Lung microvascular endothelial cell (primary cell): Measurements from ENCODE around the gene HIRIP3. TPM values are rescaled to one million over a fixed set of nuclear protein-coding genes. Genes with fewer than 3 reads are reported as not detected.
A peak's percentile ranks its signal among the peaks of the same experiment; 100 is the strongest.
"Not testable (repeated sequence)": the region's sequence is repeated elsewhere in the genome, so short reads cannot be mapped to it uniquely, and the experiment has no call there.

Experiments used
- DNase-seq, 2 donors: peaks; one replicate each; pipeline versions ENCODE4 v3.0.0 to v3.0.0-alpha.2; 2010; ENCODE audit warnings: low read depth in 2 of 2
- total RNA-seq: library from RNA; depleted of rRNA; stranded (reverse); fragments of >200 nt; gene quantifications from 2 replicates; pipeline ENCODE4 v1.2.1, GENCODE V29; 2014

The HIRIP3 gene
- total RNA-seq, 1 donor from 2014 or later = 3.6 TPM

DNA sequence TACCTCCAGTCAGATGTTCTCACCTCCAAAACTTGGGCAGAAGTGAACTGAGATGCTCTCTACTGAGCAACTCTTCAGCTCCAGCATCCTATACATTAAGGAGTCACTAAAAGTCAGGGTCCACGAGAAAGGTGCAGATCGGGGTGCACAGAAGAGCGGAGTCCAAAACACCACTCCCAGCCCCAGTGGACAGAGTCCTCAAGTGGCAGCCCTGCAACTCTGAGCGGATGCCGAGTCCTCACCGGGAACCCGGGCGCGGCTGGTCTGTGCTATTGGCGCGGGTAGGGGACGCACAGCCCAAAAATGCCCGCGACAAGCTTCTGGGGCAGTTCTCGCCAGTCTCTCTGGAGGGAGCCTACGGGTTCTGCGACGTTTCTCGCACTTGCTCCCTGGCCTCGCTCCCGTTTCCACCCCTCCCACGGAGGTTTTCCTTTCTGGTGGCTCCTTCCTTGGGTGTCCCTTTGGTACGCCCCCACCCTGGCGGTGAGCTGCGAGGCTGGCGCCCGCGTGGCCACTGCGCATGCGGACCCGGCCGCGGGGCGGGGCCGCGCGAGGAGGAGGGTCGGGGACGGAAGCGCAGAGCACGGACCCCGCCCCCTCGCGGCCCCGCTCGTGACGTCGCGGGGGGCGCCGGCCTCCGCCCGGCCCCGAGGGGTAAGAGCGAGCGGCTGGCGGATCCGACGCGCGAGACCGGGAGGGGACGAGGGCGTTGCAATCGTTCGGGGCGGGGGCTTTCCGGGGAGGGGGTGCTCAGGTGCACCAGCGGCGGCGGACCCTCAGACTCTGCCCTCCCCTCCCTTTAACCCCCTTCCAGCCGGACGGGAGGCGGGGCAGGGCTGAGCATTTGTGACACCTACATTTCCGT lies 33.7 kb downstream of the HIRIP3 start, which contains the start of gene TMEM219:
TMEM219 (plus strand) TSS at position 601 of the 865 bp plus-strand sequence. CDS start 1,065 bp downstream, outside the sequence.
- DNase-seq = peak; percentile 87 to 90

DNA sequence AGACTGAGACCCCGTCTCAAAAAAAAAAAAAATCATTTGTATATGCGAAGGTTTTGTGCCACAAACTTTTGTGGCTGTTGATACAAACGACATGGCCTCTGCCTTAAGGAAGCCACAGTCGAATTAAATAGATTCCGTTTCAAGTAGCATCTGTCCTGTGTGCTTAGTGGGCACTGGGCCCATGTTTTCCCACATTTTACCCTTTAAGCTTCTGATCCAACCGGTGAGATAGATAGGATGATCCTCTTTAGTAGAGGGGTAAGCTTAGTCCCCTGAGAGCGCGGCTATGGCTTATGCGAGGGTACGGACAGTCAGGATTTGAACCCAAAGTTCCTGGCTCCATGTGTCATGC lies 34.3 kb downstream of the HIRIP3 start:
- DNase-seq = no peak

DNA sequence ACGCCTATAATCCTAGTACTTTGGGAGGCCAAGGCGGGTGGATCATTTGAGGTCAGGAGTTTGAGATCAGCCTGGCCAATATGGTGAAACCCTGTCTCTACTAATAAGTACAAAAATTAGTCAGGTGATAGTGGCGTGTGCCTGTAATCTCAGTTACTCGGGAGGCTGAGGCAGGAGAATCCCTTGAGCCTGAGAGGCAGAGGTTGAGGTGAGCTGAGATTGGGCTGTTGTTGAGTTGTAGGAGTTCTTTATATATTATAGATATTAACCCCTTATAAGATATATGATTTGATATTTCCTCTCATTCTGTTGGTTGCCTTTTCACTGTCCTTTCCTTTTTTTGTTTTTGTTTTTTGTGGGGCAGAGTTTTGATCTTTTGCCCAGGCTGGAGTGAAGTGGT lies 35.6 kb downstream of the HIRIP3 start:
- not testable (repeated sequence) for DNase-seq

DNA sequence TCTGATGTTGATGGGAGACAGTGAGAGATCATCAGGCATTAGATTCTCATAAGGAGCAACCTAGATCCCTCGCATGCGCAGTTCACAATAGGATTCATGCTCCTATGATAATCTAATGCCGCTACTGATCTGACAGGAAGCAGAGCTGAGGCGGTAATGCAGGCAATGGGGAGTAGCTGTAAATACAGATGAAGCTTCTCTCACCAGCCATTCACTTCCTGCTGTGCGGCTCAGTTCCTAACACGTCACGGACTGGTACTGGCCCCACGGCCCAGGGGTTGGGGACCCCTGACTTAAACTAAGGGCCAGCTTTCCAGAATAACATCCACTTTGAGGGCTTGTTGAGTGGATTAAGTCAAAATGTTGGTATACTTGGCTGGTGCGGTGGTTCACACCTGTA lies 36.1 kb downstream of the HIRIP3 start:
- no peak for DNase-seq

DNA sequence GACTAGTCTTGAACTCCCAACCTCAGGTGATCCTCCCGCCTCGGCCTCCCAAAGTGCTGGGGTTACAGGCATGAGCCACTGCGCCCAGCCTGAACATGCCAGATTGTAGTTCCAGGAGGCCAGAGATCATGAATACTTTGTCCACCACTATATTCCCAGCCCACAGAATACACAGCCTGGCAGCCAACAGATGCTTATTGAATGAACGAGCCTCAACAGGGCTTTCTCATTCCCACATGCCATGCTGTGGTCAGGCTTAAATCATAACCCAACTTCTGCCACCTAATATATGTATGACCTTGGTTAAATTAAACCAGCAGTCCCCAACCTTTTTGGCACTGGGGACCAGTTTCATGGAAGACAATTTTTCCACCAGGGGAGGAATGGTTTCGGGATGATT lies 36.7 kb downstream of the HIRIP3 start:
- no peak for DNase-seq

DNA sequence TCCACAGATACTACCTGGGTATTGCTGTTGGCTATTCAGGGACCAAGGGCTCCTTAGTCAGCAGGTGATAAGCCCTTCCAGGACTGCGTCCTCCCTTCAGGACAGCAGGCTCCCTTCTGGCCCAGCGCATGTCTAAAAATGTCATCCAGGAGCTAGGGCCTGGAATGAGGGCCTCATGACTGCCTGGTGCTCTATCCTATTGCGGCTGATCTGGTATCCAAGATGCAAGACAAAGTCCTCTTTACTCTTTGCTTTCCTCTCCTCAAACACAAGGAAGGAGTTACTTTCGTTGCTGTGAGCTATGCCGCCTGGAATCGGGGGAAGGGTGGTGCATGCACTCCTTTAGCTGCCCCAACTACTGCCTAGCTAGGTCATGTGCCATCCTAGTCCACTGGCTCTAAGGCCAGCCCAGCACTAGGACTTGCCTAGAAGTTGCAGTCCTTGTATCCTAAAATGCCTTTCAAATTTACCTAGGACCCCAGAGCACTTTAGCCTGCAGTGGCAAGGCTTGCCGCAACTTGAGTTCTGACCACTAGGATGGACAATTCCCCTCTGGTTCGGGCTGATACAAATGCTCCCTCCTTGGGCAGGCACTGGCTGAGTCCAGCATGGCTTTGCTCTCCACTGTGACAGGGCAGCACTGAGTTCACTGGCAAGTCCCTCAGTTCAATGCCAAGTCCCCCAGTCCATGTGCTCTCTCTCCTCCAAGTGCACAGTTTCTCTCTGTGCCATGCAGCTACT lies 43.6 kb downstream of the HIRIP3 start:
- no peak for DNase-seq

DNA sequence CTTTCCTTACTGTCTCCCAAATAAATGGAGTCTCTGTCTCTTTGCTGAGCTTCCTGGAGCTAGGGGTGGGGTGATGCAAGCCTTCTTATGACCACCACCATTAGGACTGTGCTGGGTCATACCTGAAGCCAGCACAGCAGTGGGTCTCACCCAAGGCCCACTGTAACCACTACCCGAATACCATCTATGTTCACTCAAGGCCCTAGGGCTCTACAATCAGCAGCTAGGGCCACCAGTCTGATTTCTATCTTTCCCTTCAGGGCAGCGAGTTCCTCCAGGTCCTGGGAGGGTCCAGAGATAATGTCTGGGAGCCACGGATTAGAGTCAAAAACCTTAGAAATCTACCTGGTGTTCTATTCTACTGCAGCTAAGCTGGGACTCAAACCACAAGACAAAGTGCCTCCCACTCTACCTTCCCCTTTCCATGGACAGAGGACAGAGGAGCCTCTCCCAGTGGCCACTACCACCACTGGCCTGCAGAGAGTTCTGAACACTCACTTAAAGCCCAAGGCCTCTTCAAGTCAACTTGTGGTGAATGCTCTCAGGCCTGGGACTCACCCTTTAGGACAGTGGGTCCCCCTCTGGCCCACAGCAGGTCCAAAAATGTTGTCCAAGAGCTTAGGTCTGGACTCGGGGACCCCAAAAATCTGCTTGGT lies 44.5 kb downstream of the HIRIP3 start:
- no peak for DNase-seq

DNA sequence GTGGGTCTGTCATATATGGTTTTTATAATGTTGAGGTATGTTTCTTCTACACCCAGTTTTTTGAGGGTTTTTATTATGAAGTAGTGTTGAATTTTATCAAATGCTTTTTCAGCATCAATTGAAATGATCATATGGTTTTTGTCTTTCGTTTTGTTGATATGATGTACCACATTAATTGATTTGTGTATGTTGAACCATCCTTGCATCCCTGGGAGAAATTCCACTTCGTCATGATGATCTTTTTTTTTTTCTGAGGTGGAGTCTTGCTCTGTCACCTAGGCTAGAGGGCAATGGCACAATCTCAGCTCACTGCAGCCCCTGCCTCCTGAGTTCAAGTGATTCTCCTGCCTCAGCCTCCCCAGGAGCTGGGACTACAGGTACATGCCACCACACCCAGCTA lies 47.5 kb downstream of the HIRIP3 start:
- no peak for DNase-seq

DNA sequence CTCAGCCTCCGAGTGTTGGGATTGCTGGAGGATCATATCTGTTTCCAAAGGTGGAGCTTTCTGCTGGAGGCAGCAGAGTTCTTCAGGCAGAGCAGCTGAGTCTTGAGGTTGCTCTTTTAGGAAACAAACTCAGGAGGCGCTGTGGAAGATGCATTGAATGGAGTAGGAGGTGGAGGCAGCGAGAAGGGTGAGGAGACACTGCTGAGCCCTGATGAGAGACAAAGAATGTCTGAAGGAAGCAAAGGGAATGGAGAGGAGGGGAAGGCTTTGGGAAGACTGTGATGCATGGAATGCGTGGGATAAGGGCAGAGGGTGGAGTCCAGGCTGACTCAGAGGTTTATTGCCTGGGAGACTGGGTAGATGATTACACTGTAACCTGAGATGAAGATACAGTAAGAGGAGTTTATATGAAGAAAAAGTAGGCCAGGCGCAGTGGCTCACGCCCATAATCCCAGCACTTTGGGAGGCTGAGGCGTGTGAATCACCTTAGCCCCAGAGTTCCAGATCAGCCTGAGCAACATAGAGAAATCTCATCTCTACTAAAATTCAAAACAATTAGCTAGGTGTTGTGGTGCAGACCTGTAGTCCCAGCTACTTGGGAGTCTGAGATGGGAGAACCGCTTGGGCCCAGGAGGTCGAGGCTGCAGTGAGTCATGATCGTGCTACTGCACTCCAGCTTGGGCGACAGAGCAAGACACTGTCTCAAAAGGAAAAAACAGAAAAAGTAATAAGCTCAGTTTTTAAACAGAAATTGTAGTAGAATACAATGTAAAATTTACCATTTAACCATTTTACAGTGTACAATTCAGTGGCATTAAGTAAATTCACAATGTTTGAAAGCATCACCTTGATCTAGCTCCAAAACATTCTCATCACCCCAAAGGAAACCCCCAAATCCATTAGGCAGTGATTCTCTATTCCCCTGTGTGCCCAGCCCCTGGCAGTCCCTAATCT lies 51.3 kb downstream of the HIRIP3 start:
- peak in 1 of 2 donors; percentile 75 for DNase-seq

Other genes starting within 250 kb of the HIRIP3 start
- not detected in 2 replicates for gene C16orf54, start 249.6 kb downstream of the HIRIP3 start, total RNA-seq
- not detected in 2 replicates for gene ZG16, start 217.4 kb downstream of the HIRIP3 start, total RNA-seq
- gene KIF22, start 204.9 kb downstream of the HIRIP3 start, total RNA-seq = 13.5 and 30.5 TPM in 2 replicates
- gene MAZ, start 189.1 kb downstream of the HIRIP3 start, total RNA-seq = 109 and 125 TPM in 2 replicates
- under 0.01 and 0.22 TPM in 2 replicates for gene PRRT2, start 183.4 kb downstream of the HIRIP3 start, total RNA-seq
- 11.1 and 16.3 TPM in 2 replicates for gene PAGR1, start 179.5 kb downstream of the HIRIP3 start, total RNA-seq
- 122 and 182 TPM in 2 replicates for gene MVP, start 175.2 kb downstream of the HIRIP3 start, total RNA-seq
- gene CDIPT, start 132.4 kb downstream of the HIRIP3 start, total RNA-seq = 50.1 and 86.3 TPM in 2 replicates
- 0.44 and 0.99 TPM in 2 replicates for gene SEZ6L2, start 96.1 kb downstream of the HIRIP3 start, total RNA-seq
- gene ASPHD1, start 95.1 kb downstream of the HIRIP3 start, total RNA-seq = 0.20 and 0.22 TPM in 2 replicates
- 1.7 and 3.6 TPM in 2 replicates for gene KCTD13, start 69.4 kb downstream of the HIRIP3 start, total RNA-seq
- 61.2 and 72.2 TPM in 2 replicates for gene TMEM219, start 33.5 kb downstream of the HIRIP3 start, total RNA-seq
- gene TAOK2, start 21.7 kb downstream of the HIRIP3 start, total RNA-seq = 61.2 and 86.1 TPM in 2 replicates
- 14.4 and 15.7 TPM in 2 replicates for gene INO80E, start 624 bp upstream of the HIRIP3 start, total RNA-seq
- gene DOC2A, start 15.4 kb upstream of the HIRIP3 start, total RNA-seq = under 0.01 and 0.20 TPM in 2 replicates
- not detected in 2 replicates for gene C16orf92, start 27.6 kb upstream of the HIRIP3 start, total RNA-seq
- not detected in 2 replicates for gene TLCD3B, start 35.7 kb upstream of the HIRIP3 start, total RNA-seq
- gene ALDOA, start 70.1 kb upstream of the HIRIP3 start, total RNA-seq = 319 and 337 TPM in 2 replicates
- gene PPP4C, start 80.4 kb upstream of the HIRIP3 start, total RNA-seq = 174 and 199 TPM in 2 replicates
- under 0.01 TPM in 2 replicates for gene TBX6, start 96.3 kb upstream of the HIRIP3 start, total RNA-seq
- 14.4 and 29.4 TPM in 2 replicates for gene YPEL3, start 100.6 kb upstream of the HIRIP3 start, total RNA-seq
- 0.22 and 1.4 TPM in 2 replicates for gene GDPD3, start 117.9 kb upstream of the HIRIP3 start, total RNA-seq
- 30.1 and 49.0 TPM in 2 replicates for gene MAPK3, start 127.6 kb upstream of the HIRIP3 start, total RNA-seq
- 0.79 and 1.5 TPM in 2 replicates for gene CORO1A, start 188.0 kb upstream of the HIRIP3 start, total RNA-seq
- gene BOLA2B, start 198.0 kb upstream of the HIRIP3 start, total RNA-seq = 20.4 and 25.3 TPM in 2 replicates
- gene SLX1A, start 198.3 kb upstream of the HIRIP3 start, total RNA-seq = 35.9 and 44.2 TPM in 2 replicates
- 1.1 and 2.2 TPM in 2 replicates for gene SULT1A3, start 203.6 kb upstream of the HIRIP3 start, total RNA-seq